Fibroblast of mammary gland (primary cell): Measurements from ENCODE around the gene ADM2.

Experiments
- DNase-seq: peaks from one replicate; pipeline ENCODE4 v3.0.0-alpha.2; 2010; ENCODE audit warnings: low read depth
- H3K4me3 ChIP-seq: 2 replicates; pipeline ENCODE4 v1.5.1; 2011; ENCODE audit warnings: low read depth, mild to moderate bottlenecking, low read length, moderate library complexity; ENCODE audit not compliant: control insufficient read depth
- CTCF ChIP-seq: conservative IDR thresholded peaks from 2 replicates; pipeline ENCODE4 v1.5.1; 2011; ENCODE audit warnings: low read depth, low read length, inconsistent platforms; ENCODE audit not compliant: control insufficient read depth, insufficient read depth

ADM2 gene

GRCh38 chr22:50456466-50457234 lies 24.7 kb upstream of the ADM2 start:
- H3K4me3 ChIP-seq: no peak overlapping the region
- DNase-seq: no peak
- TF ChIP-seq CTCF: no peak

GRCh38 chr22:50459016-50459415 lies 22.3 kb upstream of the ADM2 start:
- no peak for DNase-seq
- H3K4me3 ChIP-seq: no peak overlapping the region
- no peak for TF ChIP-seq CTCF

- DNase-seq: no peak
- H3K4me3 ChIP-seq: no peak overlapping the region
- no peak for TF ChIP-seq CTCF
These were observed 21.7 kb upstream of the ADM2 start for GRCh38 chr22:50459496-50460140.

- TF ChIP-seq CTCF: no peak
- no peak overlapping the region for H3K4me3 ChIP-seq
- DNase-seq: no peak
These were observed 20.4 kb upstream of the ADM2 start for GRCh38 chr22:50460938-50461337.

GRCh38 chr22:50461536-50461935 lies 19.8 kb upstream of the ADM2 start:
- DNase-seq: no peak
- no peak overlapping the region for H3K4me3 ChIP-seq
- TF ChIP-seq CTCF: no peak

- no peak for DNase-seq
- H3K4me3 ChIP-seq: no peak overlapping the region
- TF ChIP-seq CTCF: no peak
These were observed 19.3 kb upstream of the ADM2 start for GRCh38 chr22:50461979-50462540.
